Frontal cortex (tissue), 4 donors: ENCODE data around the gene SLC25A24. TPM values are rescaled to one million over a fixed set of nuclear protein-coding genes. Genes with fewer than 3 reads are reported as not detected.
"Not testable (repeated sequence)": the region's sequence is repeated elsewhere in the genome, so short reads cannot be mapped to it uniquely, and the experiment has no call there.

Source experiments
- DNase-seq, 2 donors: peaks; one replicate each; pipeline ENCODE4 v3.0.0; 2012; ENCODE audit warnings: low spot score in 2 of 2
- FAIRE-seq: peaks from 2 replicates; lab custom pipeline; 2012; peaks lifted over from hg19 to GRCh38; lab: Jason Lieb, UNC
- total RNA-seq: library from RNA; depleted of rRNA; stranded (reverse); fragments of >200 nt; gene quantifications from one replicate; pipeline ENCODE4 v1.2.3, GENCODE V29; 2014
- donor health status: control.
- donor health status: control.
- donor health status: control.

Gene SLC25A24
- total RNA-seq, 1 donor from 2014 or later = 37.5 TPM

- DNase-seq (no peak), FAIRE-seq (no peak)
Observed at GRCh38 chr1:108142258-108142657, 57.9 kb downstream of the SLC25A24 start.

- FAIRE-seq (no peak), DNase-seq (no peak)
Observed at GRCh38 chr1:108141621-108142020, 58.5 kb downstream of the SLC25A24 start.

GRCh38 chr1:108140936-108141335 is 59.2 kb downstream of the SLC25A24 start:
- FAIRE-seq (no peak), DNase-seq (no peak)

DNA sequence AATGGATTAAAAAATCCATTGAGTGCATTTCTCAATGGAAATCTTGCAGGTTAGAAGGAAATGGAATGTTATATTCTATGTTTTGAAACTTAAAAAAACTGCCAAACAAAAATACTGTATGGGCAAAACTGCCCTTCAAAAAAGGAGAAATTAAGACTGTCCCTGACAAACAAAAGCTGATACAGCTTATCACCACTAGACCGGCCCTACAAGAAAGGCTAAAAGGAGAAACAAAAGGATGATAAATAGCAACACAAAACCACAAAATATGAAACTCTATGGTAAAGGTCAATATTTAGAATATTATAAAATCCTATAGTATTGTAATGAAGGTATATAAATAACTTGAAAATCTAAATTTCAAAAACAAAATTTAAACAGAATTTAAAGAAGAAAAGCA is 60.0 kb downstream of the SLC25A24 start:
- no peak for DNase-seq
- FAIRE-seq = peak; percentile 48

DNA sequence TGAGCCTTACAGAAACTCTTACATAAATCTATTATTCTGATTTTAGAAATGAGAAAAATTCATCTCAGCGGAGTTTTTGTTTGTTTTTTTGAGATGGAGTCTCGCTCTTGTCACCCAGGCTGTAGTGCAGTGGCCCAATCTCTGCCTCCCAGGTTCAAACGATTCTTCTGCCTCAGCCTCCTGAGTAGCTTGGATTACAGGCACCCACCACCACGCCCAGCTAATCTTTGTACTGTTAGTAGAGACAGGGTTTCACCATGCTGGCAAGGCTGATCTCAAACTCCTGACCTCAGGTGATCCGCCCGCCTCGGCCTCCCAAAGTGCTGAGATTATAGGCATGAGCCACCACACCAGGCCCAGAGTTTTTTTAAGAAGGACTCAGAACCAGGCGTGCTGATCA is 60.6 kb downstream of the SLC25A24 start:
- not testable (repeated sequence) for DNase-seq, FAIRE-seq

DNA sequence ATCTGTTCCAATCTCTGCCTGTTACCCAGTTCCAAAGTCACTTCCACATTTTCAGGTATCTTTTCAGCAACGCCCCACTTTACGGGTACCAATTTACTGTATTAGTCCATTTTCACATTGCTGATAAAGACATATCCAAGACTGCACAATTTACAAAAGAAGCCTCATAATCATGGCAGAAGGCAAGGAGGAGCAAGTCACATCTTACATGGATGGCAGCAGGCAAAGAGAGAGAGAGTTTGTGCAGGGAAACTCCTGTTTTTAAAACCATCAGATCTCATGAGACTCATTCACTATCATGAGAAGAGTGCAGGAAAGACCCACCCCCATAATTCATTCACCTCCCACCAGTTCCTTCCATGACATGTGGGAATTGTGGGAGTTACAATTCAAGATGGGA is 67.0 kb downstream of the SLC25A24 start:
- FAIRE-seq = not testable (repeated sequence)

GRCh38 chr1:108132367-108132766 is 67.8 kb downstream of the SLC25A24 start:
- FAIRE-seq, DNase-seq: not testable (repeated sequence)

More for the DNA sequence above, 67.0 kb downstream of the SLC25A24 start:
- DNase-seq = not testable (repeated sequence)

DNA sequence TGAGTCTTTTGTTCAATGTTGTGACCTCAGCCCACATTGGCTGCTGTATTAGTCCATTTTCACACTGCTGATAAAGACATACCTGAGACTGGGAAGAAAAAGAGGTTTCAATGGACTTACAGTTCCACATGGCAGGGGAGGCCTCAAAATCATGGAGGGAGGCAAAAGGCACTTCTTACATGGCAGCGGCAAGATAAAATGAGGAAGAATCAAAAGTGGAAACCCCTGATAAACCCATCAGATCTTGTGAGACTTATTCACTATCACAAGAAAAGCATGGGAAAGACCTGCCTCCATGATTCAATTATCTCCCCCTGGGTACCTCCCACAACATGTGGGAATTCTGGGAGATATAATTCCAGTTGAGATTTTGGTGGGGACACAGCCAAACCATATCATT is 68.9 kb downstream of the SLC25A24 start:
- DNase-seq, FAIRE-seq: not testable (repeated sequence)

DNA sequence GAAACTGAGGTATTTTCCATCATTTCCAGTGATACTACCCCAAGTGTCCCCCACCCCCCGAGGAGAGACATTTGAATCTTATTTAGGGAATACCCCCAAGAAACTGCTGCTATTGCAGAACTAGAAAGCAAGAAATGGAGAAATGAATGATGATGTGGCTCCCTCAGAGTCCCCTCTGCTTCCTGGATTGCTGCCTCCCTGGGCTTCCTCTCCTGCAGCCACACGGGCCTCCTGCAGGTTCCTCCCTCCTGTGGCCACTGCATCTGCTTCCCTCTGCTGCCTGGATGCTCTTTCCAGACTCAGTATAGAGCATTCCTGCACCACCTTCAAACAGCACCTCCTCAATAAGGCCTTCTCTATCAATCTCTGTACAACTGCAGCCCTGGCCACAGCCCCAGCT is 69.3 kb downstream of the SLC25A24 start:
- DNase-seq = no peak
- FAIRE-seq = no peak

GRCh38 chr1:108129999-108130398 is 70.1 kb downstream of the SLC25A24 start:
- FAIRE-seq (no peak), DNase-seq (no peak)

DNA sequence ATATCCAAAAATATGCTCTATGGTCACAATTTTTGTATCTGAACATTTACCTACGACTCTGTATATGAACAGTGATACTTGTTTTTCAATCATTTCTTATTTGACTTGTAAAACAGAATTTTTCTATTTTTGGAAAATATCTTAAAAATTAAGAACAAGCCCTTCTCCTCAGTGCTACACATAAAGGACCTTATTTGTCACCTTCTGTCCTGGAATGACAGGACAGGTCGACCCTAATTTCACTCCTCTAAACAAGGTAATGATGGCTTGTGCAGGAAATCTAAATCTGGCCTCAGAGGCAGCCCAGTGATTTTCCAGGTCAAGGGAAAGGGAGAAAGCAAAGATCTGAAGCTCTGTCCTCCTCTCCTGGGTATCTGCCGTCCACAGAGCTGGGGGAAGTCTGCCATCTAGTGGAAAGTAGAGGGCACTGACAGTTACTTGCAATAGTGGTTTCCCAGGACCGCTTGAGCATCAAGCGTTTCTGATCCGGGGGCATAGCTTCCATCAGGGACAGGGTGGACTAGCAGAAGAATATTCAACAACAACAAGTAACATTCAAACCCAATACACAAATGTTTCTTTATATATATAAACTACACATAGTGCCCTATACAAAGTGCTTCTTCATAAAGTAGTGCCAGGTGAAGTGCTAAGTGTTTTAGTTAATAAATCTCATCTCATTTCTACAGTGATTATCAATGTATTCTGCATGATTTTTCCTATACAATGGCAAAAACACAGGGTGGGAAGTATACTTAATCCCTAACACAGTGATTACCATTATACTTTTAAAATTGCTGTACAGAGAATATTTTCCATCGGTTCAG is 74.6 kb downstream of the SLC25A24 start:
- DNase-seq (peak; percentile 30 to 69), FAIRE-seq (no peak)

GRCh38 chr1:108124622-108125311 is 75.4 kb downstream of the SLC25A24 start:
- DNase-seq (no peak), FAIRE-seq (no peak)

GRCh38 chr1:108124023-108124422 is 76.1 kb downstream of the SLC25A24 start:
- FAIRE-seq (no peak), DNase-seq (no peak)

DNA sequence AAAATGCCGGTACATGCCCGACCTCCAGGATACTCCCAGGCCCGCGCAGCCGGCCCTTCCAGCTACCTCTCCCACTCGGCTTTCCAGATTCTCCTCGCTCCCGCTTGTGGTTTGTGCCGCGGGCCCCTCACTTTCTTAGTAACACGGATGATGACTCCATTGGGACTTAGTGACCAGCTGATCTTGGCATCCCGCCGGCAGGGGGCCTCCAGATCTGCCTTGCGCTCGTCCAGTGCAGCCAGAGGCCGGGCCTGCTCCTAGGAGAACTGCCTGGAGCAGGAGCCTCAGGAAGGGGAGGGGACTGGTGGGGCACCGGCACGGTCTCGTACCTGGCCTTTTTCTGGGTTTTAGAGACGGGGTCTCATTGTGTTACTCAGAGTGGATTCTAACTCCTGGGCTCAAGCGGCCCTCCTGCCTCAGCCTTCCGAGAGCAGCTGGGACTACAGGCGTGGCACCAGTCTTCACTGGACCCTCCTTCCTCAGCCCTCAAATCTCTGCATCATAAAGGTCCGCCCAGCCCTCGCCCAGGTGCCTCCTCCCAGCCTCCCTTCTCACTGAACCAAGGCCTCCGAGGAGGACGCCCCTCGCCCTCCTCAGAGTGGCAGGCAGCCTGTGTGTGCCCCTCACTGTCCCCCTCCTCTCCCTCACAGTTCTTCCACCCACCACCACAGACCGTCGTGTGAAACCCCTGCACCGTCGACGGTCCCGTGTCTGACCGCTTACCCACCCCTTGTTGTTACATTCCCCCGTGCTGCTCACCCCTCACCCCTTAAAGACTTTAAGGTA is 78.6 kb downstream of the SLC25A24 start:
- DNase-seq = no peak
- FAIRE-seq = no peak

DNA sequence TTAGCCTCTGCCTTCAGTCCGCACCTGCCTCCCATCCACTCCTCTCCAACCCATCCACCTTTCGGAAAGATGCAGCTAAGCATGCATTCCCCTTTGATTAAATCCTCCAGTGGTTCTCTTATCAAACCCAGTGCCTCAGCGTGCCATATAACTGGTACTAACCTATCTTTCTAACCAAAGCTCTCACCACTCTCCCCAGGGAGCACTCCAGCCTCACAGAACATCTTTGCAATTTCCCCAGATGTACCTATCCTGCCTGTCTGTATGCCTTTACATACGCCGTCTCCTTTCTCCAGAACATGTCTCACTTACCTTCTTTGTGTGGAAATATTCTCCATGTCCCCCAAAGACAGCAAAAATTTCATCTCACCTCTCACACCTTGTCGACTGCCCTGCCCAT is 80.0 kb downstream of the SLC25A24 start:
- no peak for DNase-seq
- no peak for FAIRE-seq

DNA sequence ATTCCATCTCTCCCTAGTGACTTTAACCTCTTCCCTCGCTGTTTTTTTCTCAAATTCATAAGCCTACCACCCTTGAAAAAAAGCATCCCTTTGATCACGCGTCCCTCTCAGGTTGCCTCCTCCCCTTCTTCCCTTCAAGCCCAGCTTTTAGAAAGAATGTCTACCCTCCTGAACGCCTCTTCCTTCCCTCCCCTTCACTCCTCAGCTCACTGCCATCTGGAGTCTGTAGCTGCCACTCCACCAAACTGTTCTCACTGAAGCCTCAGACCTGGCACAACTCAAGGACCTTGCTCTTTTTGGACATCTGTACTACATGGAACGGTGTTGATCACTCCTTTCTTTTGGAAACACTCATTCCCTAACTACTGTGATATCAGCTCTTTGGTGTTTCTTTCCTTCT is 80.6 kb downstream of the SLC25A24 start:
- no peak for DNase-seq
- no peak for FAIRE-seq

- DNase-seq (no peak), FAIRE-seq (no peak)
Observed at GRCh38 chr1:108117945-108118902, 81.9 kb downstream of the SLC25A24 start.

GRCh38 chr1:108117237-108117636 is 82.9 kb downstream of the SLC25A24 start:
- DNase-seq = no peak

DNA sequence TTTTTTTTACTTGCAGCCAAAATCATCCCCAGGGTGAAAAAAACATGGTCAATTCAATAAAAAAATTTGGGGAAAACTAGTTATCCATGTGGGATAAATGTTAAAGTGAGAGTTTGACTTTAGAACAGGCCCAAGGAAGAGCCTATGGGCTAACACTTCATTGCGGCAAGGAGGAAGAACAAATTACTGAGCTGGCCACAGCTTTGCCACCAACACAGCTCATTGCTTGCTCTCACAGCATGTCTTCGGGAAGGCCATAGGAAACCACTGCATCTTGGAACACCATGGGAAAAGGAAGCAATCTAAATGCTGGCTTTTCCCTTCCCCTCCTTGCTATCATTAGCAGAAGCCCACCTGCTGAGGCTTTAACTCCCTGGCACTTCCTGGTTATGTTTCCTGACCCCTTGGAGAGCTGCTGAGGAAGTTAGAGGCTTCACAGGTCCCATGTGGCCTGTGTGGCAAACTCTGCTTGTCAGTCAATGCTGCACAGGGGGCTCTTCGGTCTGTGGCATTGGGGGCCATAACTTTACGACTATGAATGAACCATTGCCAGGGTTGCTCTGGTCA is 86.0 kb downstream of the SLC25A24 start:
- DNase-seq = no peak
- no peak for FAIRE-seq

More at GRCh38 chr1:108117237-108117636, 82.9 kb downstream of the SLC25A24 start:
- FAIRE-seq = no peak
